GM18870 (cell line): ENCODE measurements around the gene NR6A1.

Source experiments
- ATAC-seq: cut with Tn5 transposase; IDR thresholded peaks from one replicate; pipeline ENCODE4 v1.9.1; 2021; ENCODE audit warnings: moderate library complexity; ENCODE audit not compliant: unreplicated experiment

NR6A1 gene

GRCh38 chr9:124797343-124798103, 26.4 kb upstream of the NR6A1 start:
- no peak for ATAC-seq

GRCh38 chr9:124795881-124796431, 24.8 kb upstream of the NR6A1 start:
- no peak for ATAC-seq

GRCh38 chr9:124794902-124795491, 23.9 kb upstream of the NR6A1 start:
- no peak for ATAC-seq

- no peak for ATAC-seq
These were observed 22.0 kb upstream of the NR6A1 start for GRCh38 chr9:124793015-124793541.

- no peak for ATAC-seq
These were observed 21.3 kb upstream of the NR6A1 start for GRCh38 chr9:124792257-124793014.

- ATAC-seq: no peak
These were observed 19.8 kb upstream of the NR6A1 start for GRCh38 chr9:124790801-124791505.

GRCh38 chr9:124790301-124790700, 19.2 kb upstream of the NR6A1 start:
- no peak for ATAC-seq

GRCh38 chr9:124789531-124789930, 18.4 kb upstream of the NR6A1 start:
- no peak for ATAC-seq

- ATAC-seq: no peak
These were observed 17.6 kb upstream of the NR6A1 start for GRCh38 chr9:124788542-124789217.

GRCh38 chr9:124786881-124787573, 15.9 kb upstream of the NR6A1 start:
- ATAC-seq: no peak

GRCh38 chr9:124784509-124784908, 13.4 kb upstream of the NR6A1 start:
- ATAC-seq: no peak

- no peak for ATAC-seq
These were observed 12.7 kb upstream of the NR6A1 start for GRCh38 chr9:124783830-124784229.

GRCh38 chr9:124782661-124783574, 11.8 kb upstream of the NR6A1 start:
- no peak for ATAC-seq

GRCh38 chr9:124781967-124782660, 11.0 kb upstream of the NR6A1 start:
- no peak for ATAC-seq

GRCh38 chr9:124780757-124781151, 9.6 kb upstream of the NR6A1 start:
- ATAC-seq: no peak

- no peak for ATAC-seq
These were observed 9.1 kb upstream of the NR6A1 start for GRCh38 chr9:124780060-124780756.

- ATAC-seq: no peak
These were observed 8.4 kb upstream of the NR6A1 start for GRCh38 chr9:124779368-124780059.
